Breast epithelium (tissue), 3 donors: ENCODE measurements around the gene PDCD2L.

Experiments
- CTCF ChIP-seq, 3 donors: fragments of 450-650 bp; IDR thresholded peaks; one replicate each; pipeline ENCODE4 v1.5.1; 2016 to 2017; ENCODE audit warnings: antibody characterized with exemption in 3 of 3, mild to moderate bottlenecking in 3 of 3, moderate library complexity in 3 of 3
- POLR2A ChIP-seq: fragments of 450-650 bp; IDR thresholded peaks from one replicate; pipeline ENCODE4 v1.6.1; 2016; ENCODE audit warnings: antibody characterized with exemption, mild to moderate bottlenecking, moderate library complexity

GRCh38 chr19:34382471-34382870 is 21.7 kb upstream of the PDCD2L start:
- TF ChIP-seq CTCF (IDR thresholded peaks at IDR 0.05): no peak
- no peak for TF ChIP-seq POLR2A
